Neutrophil (primary cell): ENCODE results near the gene TRAF3.

Experiments used
- H3K27ac ChIP-seq: fragments of 200-600 bp; sonication (generic); 2 replicates; pipeline ENCODE4 v1.5.1; 2016; ENCODE audit warnings: mild to moderate bottlenecking, moderate library complexity
- H3K27me3 ChIP-seq: fragments of 200-600 bp; sonication (generic); 2 replicates; pipeline ENCODE4 v1.6.0; 2016; ENCODE audit warnings: mild to moderate bottlenecking
- H3K36me3 ChIP-seq: fragments of 200-600 bp; sonication (generic); 2 replicates; pipeline ENCODE4 v1.5.1; 2017
- H3K4me1 ChIP-seq, 2 experiments: fragments of 200-600 bp in 1 of 2; sonication (generic) in 1 of 2; 1 replicate in 1 of 2; 2 replicates in 1 of 2; pipeline versions ENCODE4 v1.5.1 to v1.6.1; 2013 to 2016; ENCODE audit warnings: low read depth in 1 of 2, low read length in 1 of 2, mild to moderate bottlenecking in 1 of 2, moderate library complexity in 1 of 2; ENCODE audit not compliant: control insufficient read depth in 1 of 2, insufficient read depth in 1 of 2
- H3K4me3 ChIP-seq, 2 experiments: fragments of 200-600 bp in 1 of 2; sonication (generic) in 1 of 2; 1 replicate in 1 of 2; 2 replicates in 1 of 2; pipeline ENCODE4 v1.5.1; 2013 to 2016; ENCODE audit warnings: low read depth in 1 of 2, low read length in 1 of 2, mild to moderate bottlenecking in 1 of 2, moderate library complexity in 1 of 2
- H3K9me3 ChIP-seq: fragments of 200-600 bp; sonication (generic); 2 replicates; pipeline ENCODE4 v1.5.1; 2016
- CTCF ChIP-seq: fragments of 200-600 bp; sonication (generic); IDR thresholded peaks from 2 replicates; pipeline ENCODE4 v1.5.1; 2016; ENCODE audit warnings: antibody characterized with exemption

The TRAF3 gene

GRCh38 chr14:102778338-102779083, 1.3 kb downstream of the TRAF3 start:
- H3K36me3 ChIP-seq, result no peaks in the 10 kb centered on the region
- H3K4me1 ChIP-seq, result peaks cover 34 to 43% of the 10 kb centered on the region in 2 experiments
- H3K27me3 ChIP-seq, result no peaks in the 10 kb centered on the region
- TF ChIP-seq CTCF, result no peak
- H3K27ac ChIP-seq, result peak overlapping the region; percentile 87
- no peaks in the 10 kb centered on the region for H3K9me3 ChIP-seq
- peak overlapping the region; percentile 64 to 91 for H3K4me3 ChIP-seq

- TF ChIP-seq CTCF, result no peak
- Histone ChIP-seq H3K36me3 (no peaks in the 10 kb centered on the region), H3K27me3 (no peaks in the 10 kb centered on the region), H3K27ac (peak overlapping the region; percentile 87), H3K9me3 (no peaks in the 10 kb centered on the region), H3K4me3 (peak overlapping the region; percentile 64 to 91), H3K4me1 (peaks cover 34 to 43% of the 10 kb centered on the region in 2 experiments)
Measured at GRCh38 chr14:102779084-102779462, 1.8 kb downstream of the TRAF3 start.

- no peaks in the 10 kb centered on the region for H3K36me3 ChIP-seq
- peaks cover 38 to 48% of the 10 kb centered on the region in 2 experiments for H3K4me1 ChIP-seq
- no peaks in the 10 kb centered on the region for H3K9me3 ChIP-seq
- H3K27me3 ChIP-seq, result no peaks in the 10 kb centered on the region
- peak overlapping the region; percentile 87 for H3K27ac ChIP-seq
- no peak for TF ChIP-seq CTCF
- peak overlapping the region; percentile 15 to 29 for H3K4me3 ChIP-seq
Measured at GRCh38 chr14:102779574-102780315, 2.5 kb downstream of the TRAF3 start.

GRCh38 chr14:102781063-102781462, 3.8 kb downstream of the TRAF3 start:
- no peak overlapping the region for H3K4me3 ChIP-seq
- no peaks in the 10 kb centered on the region for H3K36me3 ChIP-seq
- no peaks in the 10 kb centered on the region for H3K27me3 ChIP-seq
- no peak for TF ChIP-seq CTCF
- H3K9me3 ChIP-seq, result no peaks in the 10 kb centered on the region
- peak overlapping the region; percentile 87 for H3K27ac ChIP-seq
- H3K4me1 ChIP-seq, result peaks cover 45 to 51% of the 10 kb centered on the region in 2 experiments

- H3K4me1 ChIP-seq, result peaks cover 41 to 56% of the 10 kb centered on the region in 2 experiments
- H3K27ac ChIP-seq, result no peak overlapping the region
- no peaks in the 10 kb centered on the region for H3K9me3 ChIP-seq
- H3K36me3 ChIP-seq, result no peaks in the 10 kb centered on the region
- H3K27me3 ChIP-seq, result no peaks in the 10 kb centered on the region
- TF ChIP-seq CTCF, result no peak
- no peak overlapping the region for H3K4me3 ChIP-seq
Measured at GRCh38 chr14:102782974-102783373, 5.7 kb downstream of the TRAF3 start.
